ENCODE results near the gene C8A.

DNA sequence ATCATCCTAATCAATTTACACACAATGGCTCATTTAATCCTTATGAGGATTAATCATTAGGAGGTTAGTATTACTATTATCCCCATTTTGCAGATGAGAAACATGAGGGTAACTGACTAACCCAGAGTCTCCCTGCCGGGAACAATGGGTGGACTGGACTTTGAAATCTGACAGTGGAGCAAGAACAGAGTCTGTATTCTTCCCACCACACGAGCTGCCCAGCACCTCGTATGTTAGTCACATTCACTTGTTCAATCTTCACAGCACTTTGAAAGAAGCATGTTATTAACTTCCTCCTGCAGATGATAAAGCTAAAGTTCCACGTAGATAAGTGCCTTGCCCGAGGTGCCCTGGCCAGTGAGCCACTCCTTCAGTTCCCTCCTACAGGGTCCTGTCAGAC, 98.8 kb downstream of the C8A start:
- TF ChIP-seq, protein P1, sequence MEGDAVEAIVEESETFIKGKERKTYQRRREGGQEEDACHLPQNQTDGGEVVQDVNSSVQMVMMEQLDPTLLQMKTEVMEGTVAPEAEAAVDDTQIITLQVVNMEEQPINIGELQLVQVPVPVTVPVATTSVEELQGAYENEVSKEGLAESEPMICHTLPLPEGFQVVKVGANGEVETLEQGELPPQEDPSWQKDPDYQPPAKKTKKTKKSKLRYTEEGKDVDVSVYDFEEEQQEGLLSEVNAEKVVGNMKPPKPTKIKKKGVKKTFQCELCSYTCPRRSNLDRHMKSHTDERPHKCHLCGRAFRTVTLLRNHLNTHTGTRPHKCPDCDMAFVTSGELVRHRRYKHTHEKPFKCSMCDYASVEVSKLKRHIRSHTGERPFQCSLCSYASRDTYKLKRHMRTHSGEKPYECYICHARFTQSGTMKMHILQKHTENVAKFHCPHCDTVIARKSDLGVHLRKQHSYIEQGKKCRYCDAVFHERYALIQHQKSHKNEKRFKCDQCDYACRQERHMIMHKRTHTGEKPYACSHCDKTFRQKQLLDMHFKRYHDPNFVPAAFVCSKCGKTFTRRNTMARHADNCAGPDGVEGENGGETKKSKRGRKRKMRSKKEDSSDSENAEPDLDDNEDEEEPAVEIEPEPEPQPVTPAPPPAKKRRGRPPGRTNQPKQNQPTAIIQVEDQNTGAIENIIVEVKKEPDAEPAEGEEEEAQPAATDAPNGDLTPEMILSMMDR (IDR thresholded peaks at IDR 0.05; ENCODE audit: borderline replicate concordance, extremely low read depth, low read length, poor library complexity, severe bottlenecking): no peak
- no peak for TF ChIP-seq EZH2 (IDR thresholded peaks at IDR 0.05; ENCODE audit: borderline replicate concordance, low read depth, low read length, severe bottlenecking)

All from DND-41 (cell line).